IMR-90 (cell line): Measurements from ENCODE around the gene MTA2. TPM values are rescaled to one million over a fixed set of nuclear protein-coding genes. Genes with fewer than 3 reads are reported as not detected.

Source experiments
- ATAC-seq: fragments of 200-7000 bp; cut with Tn5 transposase; 2 replicates; pipeline ENCODE4 v1.9.1; 2020; ENCODE audit warnings: low read depth, mild to moderate bottlenecking, moderate library complexity
- BruUV-seq: library from RNA; stranded (reverse); fragments of 400-500 nt; replicated peaks from 2 replicates; lab custom pipeline; 2021; lab: Mats Ljungman, UMichigan
- CTCF ChIA-PET: fragments of 300-600 bp; formaldehyde crosslinking; extraction: SDS; loops from one replicate; lab custom pipeline; 2021; ENCODE audit warnings: antibody characterized with exemption; lab: Yijun Ruan, JAX
- POLR2A ChIA-PET: fragments of 300-600 bp; sonication (Branson Sonifier 250); formaldehyde crosslinking; loops from one replicate; lab custom pipeline; 2022; ENCODE audit warnings: antibody characterized with exemption; ENCODE audit not compliant: unreplicated experiment; lab: Charles Lee
- DNase-seq: peaks from one replicate; pipeline ENCODE4 v3.0.0; 2013
- H2AFZ ChIP-seq: replicated peaks from 2 replicates; pipeline ENCODE3; 2013; ENCODE audit warnings: low read length, mild to moderate bottlenecking; ENCODE audit not compliant: poor library complexity
- H2AK5ac ChIP-seq: 2 replicates; pipeline ENCODE4 v1.6.1; 2013; ENCODE audit warnings: low read depth, low read length, inconsistent platforms
- H2AK9ac ChIP-seq: replicated peaks from 2 replicates; pipeline ENCODE3; 2013; ENCODE audit warnings: mild to moderate bottlenecking, low read depth, low read length, moderate library complexity; ENCODE audit not compliant: poor library complexity
- H2BK120ac ChIP-seq: 2 replicates; pipeline ENCODE4 v1.6.1; 2013; ENCODE audit warnings: low read depth, low read length, inconsistent platforms
- H2BK15ac ChIP-seq: 3 replicates; pipeline ENCODE4 v1.6.1; 2013; ENCODE audit warnings: low read depth, low read length, inconsistent platforms
- H2BK20ac ChIP-seq: 2 replicates; pipeline ENCODE4 v1.6.1; 2013; ENCODE audit warnings: low read depth, mild to moderate bottlenecking, inconsistent platforms, low read length, moderate library complexity
- H2BK5ac ChIP-seq: 2 replicates; pipeline ENCODE4 v1.6.1; 2013; ENCODE audit warnings: mild to moderate bottlenecking, low read depth, low read length, inconsistent platforms; ENCODE audit not compliant: poor library complexity, severe bottlenecking
- H3K14ac ChIP-seq: replicated peaks from 2 replicates; pipeline ENCODE4 v1.6.1; 2013; ENCODE audit warnings: low read depth, low read length, inconsistent platforms
- H3K18ac ChIP-seq: 2 replicates; pipeline ENCODE4 v1.6.1; 2013; ENCODE audit warnings: low read depth, low read length, control low read depth
- H3K23ac ChIP-seq: 2 replicates; pipeline ENCODE4 v1.6.1; 2013; ENCODE audit warnings: low read depth, low read length, inconsistent platforms
- H3K27ac ChIP-seq: 2 replicates; pipeline ENCODE4 v1.5.1; 2013; ENCODE audit warnings: mild to moderate bottlenecking, control low read depth, low read length; ENCODE audit not compliant: insufficient read depth
- H3K27me3 ChIP-seq: 2 replicates; pipeline ENCODE4 v1.6.1; 2013; ENCODE audit warnings: low read length; ENCODE audit not compliant: control insufficient read depth, insufficient read depth
- H3K36me3 ChIP-seq: 2 replicates; pipeline ENCODE4 v1.6.1; 2013; ENCODE audit warnings: low read length, mixed read lengths; ENCODE audit not compliant: control insufficient read depth, insufficient read depth
- H3K4ac ChIP-seq: 2 replicates; pipeline ENCODE4 v1.6.1; 2013; ENCODE audit warnings: low read depth, low read length, inconsistent platforms
- H3K4me1 ChIP-seq: 2 replicates; pipeline ENCODE4 v1.6.1; 2013; ENCODE audit warnings: low read length, mixed read lengths; ENCODE audit not compliant: control insufficient read depth, insufficient read depth
- H3K4me2 ChIP-seq: 2 replicates; pipeline ENCODE4 v1.6.1; 2013; ENCODE audit warnings: low read depth, mild to moderate bottlenecking, control low read depth, low read length, moderate library complexity
- H3K4me3 ChIP-seq: 2 replicates; pipeline ENCODE4 v1.5.1; 2013; ENCODE audit warnings: low read depth, mild to moderate bottlenecking, control low read depth, low read length, moderate library complexity; ENCODE audit not compliant: insufficient read depth
- H3K56ac ChIP-seq: 2 replicates; pipeline ENCODE4 v1.6.1; 2013; ENCODE audit warnings: low read length, inconsistent platforms; ENCODE audit not compliant: insufficient read depth; ENCODE audit errors: extremely low read depth
- H3K79me1 ChIP-seq, 2 experiments: 2 replicates each; pipeline ENCODE4 v1.6.1; 2013; ENCODE audit warnings: low read length in 2 of 2, inconsistent platforms in 1 of 2, low read depth in 1 of 2
- H3K9ac ChIP-seq: 2 replicates; pipeline ENCODE4 v1.6.1; 2013; ENCODE audit warnings: low read depth, low read length, control low read depth
- H3K9me1 ChIP-seq: 2 replicates; pipeline ENCODE4 v1.6.1; 2013; ENCODE audit warnings: low read length, inconsistent platforms; ENCODE audit not compliant: insufficient read depth
- H3K9me3 ChIP-seq: 2 replicates; pipeline ENCODE4 v1.6.1; 2013; ENCODE audit warnings: low read length; ENCODE audit not compliant: control insufficient read depth, insufficient read depth
- H4K20me1 ChIP-seq: 2 replicates; pipeline ENCODE4 v1.6.1; 2013; ENCODE audit warnings: low read length, inconsistent platforms; ENCODE audit not compliant: insufficient read depth
- H4K5ac ChIP-seq: 2 replicates; pipeline ENCODE4 v1.6.1; 2013; ENCODE audit warnings: mild to moderate bottlenecking, low read depth, low read length, control low read depth
- H4K8ac ChIP-seq, 2 experiments: 2 replicates each; pipeline ENCODE4 v1.6.1; 2013; ENCODE audit warnings: low read depth in 2 of 2, low read length in 2 of 2, control low read depth in 1 of 2, inconsistent platforms in 1 of 2
- H4K91ac ChIP-seq: 2 replicates; pipeline ENCODE4 v1.6.1; 2013; ENCODE audit warnings: low read depth, low read length, inconsistent platforms; ENCODE audit not compliant: insufficient read depth
- CEBPB ChIP-seq: IDR thresholded peaks from 2 replicates; pipeline ENCODE4 v1.6.1; 2012; ENCODE audit warnings: low read depth, low read length, improper control_type of control experiment
- CHD1 ChIP-seq: IDR thresholded peaks from 2 replicates; pipeline ENCODE4 v1.6.1; 2012; ENCODE audit warnings: low read depth, low read length, improper control_type of control experiment
- CTCF ChIP-seq: conservative IDR thresholded peaks from 2 replicates; pipeline ENCODE4 v1.5.1; 2012; ENCODE audit warnings: mild to moderate bottlenecking, low read depth, low read length, improper control_type of control experiment
- ELK1 ChIP-seq: fragments of 150-350 bp; IDR thresholded peaks from 2 replicates; pipeline ENCODE4 v1.6.1; 2016; ENCODE audit warnings: low read depth, mild to moderate bottlenecking, low read length, moderate library complexity, borderline replicate concordance
- FOS ChIP-seq: fragments of 150-350 bp; IDR thresholded peaks from 2 replicates; pipeline ENCODE4 v1.6.1; 2016; ENCODE audit warnings: low read depth, low read length
- MAFK ChIP-seq: IDR thresholded peaks from 2 replicates; pipeline ENCODE4 v1.6.1; 2012; ENCODE audit warnings: low read depth, low read length, improper control_type of control experiment
- MAZ ChIP-seq: IDR thresholded peaks from 2 replicates; pipeline ENCODE4 v1.6.1; 2012; ENCODE audit warnings: low read depth, mild to moderate bottlenecking, low read length, improper control_type of control experiment, moderate library complexity, borderline replicate concordance
- MXI1 ChIP-seq: IDR thresholded peaks from 2 replicates; pipeline ENCODE4 v1.6.1; 2012; ENCODE audit warnings: low read depth, mild to moderate bottlenecking, low read length, moderate library complexity, borderline replicate concordance
- POLR2A ChIP-seq: IDR thresholded peaks from 2 replicates; pipeline ENCODE4 v1.6.1; 2012; ENCODE audit warnings: mild to moderate bottlenecking, low read depth, low read length
- RAD21 ChIP-seq: IDR thresholded peaks from 2 replicates; pipeline ENCODE4 v1.6.1; 2012; ENCODE audit warnings: low read length, improper control_type of control experiment
- RCOR1 ChIP-seq: IDR thresholded peaks from 2 replicates; pipeline ENCODE4 v1.6.1; 2012; ENCODE audit warnings: mild to moderate bottlenecking, low read length, improper control_type of control experiment; ENCODE audit not compliant: insufficient replicate concordance
- SMC3 ChIP-seq: fragments of 150-350 bp; IDR thresholded peaks from 2 replicates; pipeline ENCODE4 v1.6.1; 2016; ENCODE audit warnings: low read depth, mild to moderate bottlenecking, antibody characterized with exemption, low read length, moderate library complexity
- USF2 ChIP-seq: fragments of 150-350 bp; IDR thresholded peaks from 2 replicates; pipeline ENCODE4 v1.6.1; 2017; ENCODE audit warnings: mild to moderate bottlenecking, antibody characterized with exemption, low read length, low read depth
- WGBS, 2 experiments: methylation state at CpG; one replicate each; pipeline versions ENCODE4 v1.1.5 to v1.1.7; 2013; ENCODE audit warnings: missing lambda C conversion rate in 2 of 2; ENCODE audit not compliant: insufficient read length in 1 of 2; ENCODE audit errors: extremely low coverage in 2 of 2; 5-methylcytosine and 5-hydroxymethylcytosine counted together
- dilution Hi-C: fragments of 300-500 bp; cut with HindIII; formaldehyde crosslinking; loops from one replicate; pipeline ENCODE4 v1.14.3; 2018; ENCODE audit warnings: low sequenced_read_pairs; ENCODE audit not compliant: unreplicated experiment
- in situ Hi-C: fragments of 300-500 bp; cut with MboI; formaldehyde crosslinking; loops from 3 replicates; pipeline ENCODE4 v1.14.3; 2019; ENCODE audit warnings: low sequenced_read_pairs, inconsistent platforms, mixed read lengths
- intact Hi-C: fragments of 100-400 bp; cut with micrococcal nuclease; formaldehyde crosslinking; loops from 2 replicates; pipeline ENCODE4 v1.10.0; 2022
- polyA plus RNA-seq, 3 experiments: library from polyadenylated mRNA; depleted of rRNA; stranded (reverse); fragments of >200 nt; gene quantifications; 2 replicates each; pipeline ENCODE4 v1.2.3, GENCODE V29; 2012; ENCODE audit warnings: low replicate concordance in 1 of 3
- total RNA-seq: library from RNA; depleted of rRNA; stranded (reverse); fragments of >200 nt; gene quantifications from 2 replicates; pipeline ENCODE4 v1.2.3, GENCODE V29; 2012

The MTA2 gene
- total and polyA plus RNA-seq, 2 of the 4 experiments (the other 2 are of a cell fraction), result 34.8 to 136 TPM

GRCh38 chr11:62599069-62599696 lies 2.5 kb downstream of the MTA2 start (continued):
- TF ChIP-seq RCOR1, result no peak
- TF ChIP-seq MAZ, result peak; percentile 79; the same call in 1 of the 2 replicates

DNA sequence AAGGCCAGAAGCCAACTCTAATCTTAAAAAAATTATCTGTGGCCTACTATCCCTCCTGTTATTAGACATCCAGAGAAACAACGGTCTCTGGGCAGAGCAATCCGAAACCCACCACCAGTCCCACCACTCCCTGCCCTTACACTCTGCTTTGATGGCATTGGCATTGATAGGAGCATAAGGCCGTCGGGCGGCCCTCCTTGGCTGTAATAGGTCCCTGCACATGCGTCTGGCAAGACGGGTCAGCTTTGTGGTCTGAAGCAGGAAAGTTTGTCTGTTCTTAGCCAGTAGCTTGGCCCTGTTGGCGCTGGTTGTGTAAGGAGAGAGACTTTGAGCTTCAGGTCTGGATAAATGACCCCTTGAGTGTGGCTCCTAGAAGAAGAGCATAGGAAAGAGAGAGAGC lies 6.5 kb downstream of the MTA2 start:
- DNase-seq (no peak), ATAC-seq (no peak)
- peaks cover 10% of the 10 kb centered on the region for H3K4me1 ChIP-seq
- TF ChIP-seq MAFK, result no peak
- TF ChIP-seq RAD21, result no peak
- no peak for TF ChIP-seq ELK1
- no peak for TF ChIP-seq USF2
- no peak for TF ChIP-seq MAZ
- TF ChIP-seq CHD1, result no peak
- no peak for TF ChIP-seq POLR2A
- no peak for TF ChIP-seq CEBPB
- no peak for TF ChIP-seq MXI1
- TF ChIP-seq SMC3, result no peak
- no peak for TF ChIP-seq CTCF
- TF ChIP-seq FOS, result no peak

More for the DNA sequence above, 6.5 kb downstream of the MTA2 start:
- H4K20me1 ChIP-seq, result peaks cover 19% of the 10 kb centered on the region; the same call in 1 of the 2 replicates
- no TSS peak for BruUV-seq
- H3K4me2 ChIP-seq, result no peak overlapping the region
- intact Hi-C loops (loop anchor here (10.0 kb wide), 1 partner anchor 100 kb away; no protein-coding TSS in a partner anchor), in situ Hi-C loops (no loop called here), dilution Hi-C loops (no loop called here)
- no peaks in the 10 kb centered on the region for H3K9me1 ChIP-seq
- 92% methylated on average over 2 of the region's 8 CpGs; no CpG with 5 or more reads in 1 of the 2 experiments for whole genome bisulfite sequencing, 2 experiments
- no peak overlapping the region for H2BK20ac ChIP-seq
- no peak overlapping the region for H2AK5ac ChIP-seq
- peaks cover 29 to 52% of the 10 kb centered on the region in 2 experiments for H3K79me1 ChIP-seq
- ChIA-PET POLR2A (interaction anchor here (0.5 kb wide), 1 partner anchor 150 kb away, joined by 3 read pairs; no protein-coding TSS in a partner anchor), CTCF (no interaction called here)
- peaks cover 55% of the 10 kb centered on the region for H3K36me3 ChIP-seq
- H3K9me3 ChIP-seq, result no peaks in the 10 kb centered on the region
- no peak overlapping the region for H3K23ac ChIP-seq
- H3K27me3 ChIP-seq, result no peaks in the 10 kb centered on the region
- H3K27ac ChIP-seq, result no peak overlapping the region
- no peak overlapping the region for H2BK5ac ChIP-seq
- no peak overlapping the region for H3K14ac ChIP-seq
- H2BK120ac ChIP-seq, result no peak overlapping the region
- H3K18ac ChIP-seq, result no peak overlapping the region
- no peak overlapping the region for H3K56ac ChIP-seq
- no peak overlapping the region for H2AK9ac ChIP-seq
- no peak overlapping the region for H3K4me3 ChIP-seq
- H4K8ac ChIP-seq, result no peak overlapping the region
- H3K9ac ChIP-seq, result no peak overlapping the region
- no peak overlapping the region for H2AFZ ChIP-seq
- no peak overlapping the region for H4K91ac ChIP-seq
- no peak overlapping the region for H2BK15ac ChIP-seq
- no peak overlapping the region for H3K4ac ChIP-seq
- no peak overlapping the region for H4K5ac ChIP-seq
